Mammary epithelial cell (primary cell): Measurements from ENCODE around the gene ZGPAT.

Experiments used
- EZH2 ChIP-seq: IDR thresholded peaks from 2 replicates; pipeline ENCODE4 v1.6.1; 2012; ENCODE audit warnings: low read length, inconsistent platforms, borderline replicate concordance
- TF ChIP-seq, protein P1 (sequence below), 2 donors: IDR thresholded peaks in 1 of 2; conservative IDR thresholded peaks in 1 of 2; 2 replicates each; pipeline ENCODE4 v1.5.1; 2011 to 2012; ENCODE audit warnings: inconsistent platforms in 2 of 2, low read length in 2 of 2, mild to moderate bottlenecking in 2 of 2, control low read depth in 1 of 2, low read depth in 1 of 2; ENCODE audit not compliant: insufficient read depth in 1 of 2; ENCODE audit errors: extremely low read depth in 1 of 2

DNA sequence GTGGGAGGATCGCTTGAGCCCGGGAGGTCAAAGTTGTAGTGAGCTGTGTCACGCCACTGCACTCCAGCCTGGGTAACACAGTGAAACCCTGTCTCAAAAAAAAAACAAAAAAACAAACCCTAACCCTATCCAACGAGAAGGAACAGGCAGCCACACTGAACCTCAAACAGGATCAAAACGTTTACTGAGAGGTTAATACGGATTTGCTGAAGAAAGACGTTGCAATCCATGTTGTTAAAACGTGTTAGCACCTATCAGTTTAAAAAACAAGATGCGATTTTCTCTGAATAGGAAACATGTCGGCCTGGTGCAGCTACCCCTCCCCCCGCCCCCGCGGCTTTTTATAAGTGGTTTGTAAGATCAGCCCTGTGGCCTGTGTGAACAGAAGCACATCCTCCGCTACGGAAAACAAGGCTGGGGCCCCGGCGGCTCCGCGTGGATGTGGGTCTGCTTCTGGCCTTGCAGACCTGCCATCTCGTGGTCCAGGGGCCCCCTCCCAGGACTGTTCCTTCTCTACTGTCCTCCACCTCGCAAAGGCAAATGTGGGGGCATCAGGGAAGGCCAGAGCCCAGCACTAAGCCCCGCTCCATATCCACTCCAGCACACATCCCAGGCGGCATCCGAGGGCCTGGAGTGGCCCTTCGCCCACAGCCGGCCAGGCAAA lies 43.1 kb downstream of the ZGPAT start:
- TF ChIP-seq, protein P1, sequence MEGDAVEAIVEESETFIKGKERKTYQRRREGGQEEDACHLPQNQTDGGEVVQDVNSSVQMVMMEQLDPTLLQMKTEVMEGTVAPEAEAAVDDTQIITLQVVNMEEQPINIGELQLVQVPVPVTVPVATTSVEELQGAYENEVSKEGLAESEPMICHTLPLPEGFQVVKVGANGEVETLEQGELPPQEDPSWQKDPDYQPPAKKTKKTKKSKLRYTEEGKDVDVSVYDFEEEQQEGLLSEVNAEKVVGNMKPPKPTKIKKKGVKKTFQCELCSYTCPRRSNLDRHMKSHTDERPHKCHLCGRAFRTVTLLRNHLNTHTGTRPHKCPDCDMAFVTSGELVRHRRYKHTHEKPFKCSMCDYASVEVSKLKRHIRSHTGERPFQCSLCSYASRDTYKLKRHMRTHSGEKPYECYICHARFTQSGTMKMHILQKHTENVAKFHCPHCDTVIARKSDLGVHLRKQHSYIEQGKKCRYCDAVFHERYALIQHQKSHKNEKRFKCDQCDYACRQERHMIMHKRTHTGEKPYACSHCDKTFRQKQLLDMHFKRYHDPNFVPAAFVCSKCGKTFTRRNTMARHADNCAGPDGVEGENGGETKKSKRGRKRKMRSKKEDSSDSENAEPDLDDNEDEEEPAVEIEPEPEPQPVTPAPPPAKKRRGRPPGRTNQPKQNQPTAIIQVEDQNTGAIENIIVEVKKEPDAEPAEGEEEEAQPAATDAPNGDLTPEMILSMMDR (conservative IDR thresholded peaks at IDR 0.05 in 1 of 2, IDR thresholded peaks at IDR 0.05 in 1 of 2; ENCODE audit: extremely low read depth in 1 of 2, insufficient read depth in 1 of 2, low read depth in 1 of 2, low read length in 2 of 2): no peak
- no peak for TF ChIP-seq EZH2
